Stimulated activated CD4-positive, alpha-beta T cell treated with anti-CD3 and anti-CD28 coated beads, Interleukin-1b, Interleukin-23, amount 100 ng/mL, for 48 hours (primary cell): ENCODE results near the gene STK32B.

Experiments used
- DNase-seq: peaks from one replicate; pipeline ENCODE4 v3.0.0-alpha.2; 2020

Gene STK32B

DNA sequence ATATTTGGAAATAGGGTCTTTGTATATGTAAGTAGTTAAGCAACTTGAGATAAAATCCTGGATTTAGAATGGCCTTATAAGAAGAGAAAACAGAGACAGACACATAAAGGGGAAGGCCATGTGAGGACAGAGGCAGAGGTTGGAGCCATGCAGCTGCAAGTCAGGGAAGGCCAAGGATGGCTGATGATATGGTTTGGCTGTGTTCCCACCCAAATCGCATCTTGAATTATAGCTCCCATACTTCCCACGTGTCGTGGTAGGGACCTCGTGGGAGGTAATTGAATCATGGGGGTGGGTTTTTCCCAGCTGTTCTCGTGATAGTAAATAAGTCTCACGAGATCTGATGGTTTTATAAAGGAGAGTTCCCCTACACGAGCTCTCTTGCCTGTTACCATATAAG lies 76.3 kb downstream of the STK32B start:
- no peak for DNase-seq

DNA sequence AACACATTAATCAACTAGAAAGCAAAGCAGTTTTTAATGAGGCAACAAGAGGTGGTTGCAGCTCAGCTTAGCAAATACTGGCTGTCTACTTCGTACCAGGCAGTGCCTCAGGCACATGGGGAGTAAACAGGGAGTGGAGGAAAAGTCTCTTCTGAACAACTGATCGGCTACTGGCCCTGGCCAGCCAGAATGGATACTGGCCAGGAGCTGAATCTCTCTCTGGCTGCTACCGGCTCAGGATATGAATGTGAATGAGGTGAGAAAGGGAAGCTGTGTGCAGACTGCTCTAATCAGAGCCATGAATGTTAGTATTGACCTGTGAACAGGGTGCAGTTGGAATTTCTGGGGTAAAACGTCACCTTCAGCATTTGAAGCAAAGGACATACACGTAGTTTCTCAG lies 77.3 kb downstream of the STK32B start:
- DNase-seq: no peak

DNA sequence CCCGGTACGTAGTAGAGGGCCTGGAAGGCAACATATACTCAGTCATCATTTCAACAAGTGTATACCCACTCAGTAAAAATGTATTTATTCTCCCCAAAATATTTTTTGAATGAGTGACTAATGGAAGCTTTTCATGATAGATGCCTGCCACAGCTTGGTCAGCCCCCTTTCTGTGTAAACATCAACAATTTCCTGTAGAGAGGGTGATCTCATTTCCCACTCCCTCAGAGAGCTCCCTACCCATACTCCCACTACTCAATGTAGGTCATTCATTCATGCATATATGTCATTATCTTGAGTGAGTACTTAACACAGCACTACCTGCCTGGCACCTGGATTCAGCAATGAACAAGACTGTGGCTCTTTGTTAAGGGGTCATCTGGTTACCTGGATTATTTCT lies 81.9 kb downstream of the STK32B start:
- no peak for DNase-seq

DNA sequence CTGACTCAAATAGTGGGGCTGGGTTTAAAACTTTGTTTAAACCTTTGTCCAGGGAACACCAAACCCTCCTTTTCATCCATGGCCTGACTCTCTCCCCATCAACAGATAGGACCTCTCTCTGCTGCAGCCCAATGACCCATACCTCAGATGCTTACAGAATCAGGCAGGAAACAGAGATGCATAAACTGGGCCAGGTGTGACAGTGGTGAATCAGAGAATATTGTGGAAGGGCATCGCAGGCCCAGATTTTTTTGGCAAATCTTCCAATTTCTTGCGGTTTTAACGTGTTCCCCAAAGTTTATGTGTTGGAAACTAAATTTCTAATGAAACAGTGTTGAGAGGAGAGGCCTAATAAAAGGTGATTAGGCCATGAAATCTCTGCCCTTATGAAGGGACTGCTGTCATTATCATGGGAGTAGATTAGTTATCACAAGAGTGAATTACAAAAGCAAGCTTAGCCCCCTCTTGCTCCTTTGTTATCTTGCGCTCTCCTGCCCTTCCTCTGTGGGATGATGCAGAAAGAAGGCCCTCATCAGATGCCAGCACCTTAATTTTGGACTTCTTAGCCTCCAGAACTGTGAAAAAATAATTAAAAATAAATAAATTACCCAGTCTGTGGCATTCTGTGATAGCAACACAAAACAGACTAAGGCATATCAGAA lies 82.8 kb downstream of the STK32B start:
- no peak for DNase-seq

DNA sequence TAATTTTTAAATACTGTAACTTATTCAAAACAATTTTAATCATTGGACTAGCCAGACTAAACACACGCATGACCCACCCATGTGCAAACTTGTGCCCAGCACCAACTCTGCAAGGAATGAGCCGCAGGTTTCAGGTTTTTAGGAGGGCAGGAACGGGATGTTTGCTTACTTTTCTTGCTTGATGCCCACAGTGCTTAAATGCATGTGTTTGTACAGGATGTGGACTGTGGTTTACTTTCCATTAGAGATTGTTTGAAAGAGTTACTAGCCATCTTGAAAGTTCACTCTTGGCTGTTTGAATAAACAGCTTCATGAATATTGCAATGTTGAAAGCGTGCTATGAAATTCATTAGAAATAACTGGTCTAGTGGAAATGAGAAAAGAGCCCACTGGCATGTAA lies 83.3 kb downstream of the STK32B start:
- DNase-seq: no peak

DNA sequence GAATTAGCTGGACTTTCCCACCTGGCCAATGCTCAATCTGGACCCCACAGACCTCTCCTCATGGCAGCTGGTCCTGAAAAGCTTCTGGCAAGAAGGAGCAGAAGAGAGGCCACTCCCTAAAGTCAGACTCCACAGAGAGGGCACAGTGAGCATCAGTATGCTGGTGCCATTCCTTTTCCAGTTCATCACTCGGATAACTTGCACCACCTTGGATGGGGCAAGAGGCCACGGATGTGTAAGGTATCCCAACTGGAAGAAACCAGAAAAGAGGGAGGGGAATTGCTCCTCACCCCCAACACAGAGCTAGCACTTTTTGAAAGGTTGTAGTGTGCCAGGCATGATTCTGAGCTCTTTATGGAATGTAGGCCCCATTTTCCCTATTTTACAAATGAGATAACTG lies 85.9 kb downstream of the STK32B start:
- DNase-seq: no peak

DNA sequence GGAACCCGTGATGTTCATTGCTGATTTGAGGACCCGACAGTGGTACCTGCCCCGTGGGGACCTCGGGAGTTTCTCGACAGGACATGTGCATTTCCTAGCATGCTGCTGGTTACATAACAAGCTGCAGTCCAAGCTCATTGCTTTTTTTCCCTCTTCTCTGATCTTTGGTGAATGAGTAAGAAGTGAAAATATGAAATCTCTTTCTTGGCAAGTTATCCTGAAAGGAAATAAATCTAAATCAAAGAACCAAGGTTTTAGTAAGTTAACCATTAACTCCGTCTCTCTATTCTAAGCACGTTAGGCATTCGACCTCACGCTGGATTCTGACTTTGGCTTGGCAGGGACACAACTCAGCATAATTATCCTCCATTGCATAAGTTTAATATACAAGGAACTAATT lies 86.6 kb downstream of the STK32B start:
- DNase-seq: no peak

DNA sequence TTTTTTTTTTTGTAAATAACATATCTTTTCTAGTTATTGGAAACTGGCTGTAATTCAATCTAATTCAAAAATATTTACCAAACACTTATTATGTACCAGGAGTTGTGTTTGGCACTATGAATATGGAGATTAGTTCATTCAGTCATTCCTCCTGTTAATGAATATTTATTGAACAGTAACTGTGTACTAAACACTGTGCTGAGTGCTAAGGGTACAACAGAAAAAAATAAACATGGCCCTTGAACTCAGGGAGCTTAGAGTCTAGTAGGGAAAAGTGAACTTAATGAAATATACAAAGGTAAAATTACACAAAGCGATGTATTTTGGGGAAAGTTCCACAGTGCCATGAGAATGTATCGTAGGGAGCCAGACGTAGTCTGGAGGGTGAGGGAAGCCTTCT lies 87.1 kb downstream of the STK32B start:
- no peak for DNase-seq

DNA sequence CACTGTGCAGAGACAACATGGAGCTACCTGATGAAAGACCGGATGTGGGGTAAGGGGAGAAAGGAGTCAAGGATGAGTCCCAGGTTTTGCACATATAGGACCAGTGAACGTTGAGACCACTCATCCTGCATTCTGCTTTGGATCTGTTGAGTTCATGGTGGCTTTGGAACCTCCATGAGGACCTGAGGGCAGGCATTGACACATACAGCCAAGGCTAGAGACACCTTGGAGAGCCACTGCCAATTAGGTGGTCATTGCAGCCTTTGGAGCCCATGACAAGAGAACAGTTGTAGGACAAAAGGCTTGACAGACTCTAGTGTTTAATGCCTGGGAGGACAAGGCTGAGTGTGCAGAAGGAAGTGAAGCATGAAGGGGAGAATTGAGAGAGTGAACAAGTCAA lies 87.9 kb downstream of the STK32B start:
- DNase-seq: no peak

DNA sequence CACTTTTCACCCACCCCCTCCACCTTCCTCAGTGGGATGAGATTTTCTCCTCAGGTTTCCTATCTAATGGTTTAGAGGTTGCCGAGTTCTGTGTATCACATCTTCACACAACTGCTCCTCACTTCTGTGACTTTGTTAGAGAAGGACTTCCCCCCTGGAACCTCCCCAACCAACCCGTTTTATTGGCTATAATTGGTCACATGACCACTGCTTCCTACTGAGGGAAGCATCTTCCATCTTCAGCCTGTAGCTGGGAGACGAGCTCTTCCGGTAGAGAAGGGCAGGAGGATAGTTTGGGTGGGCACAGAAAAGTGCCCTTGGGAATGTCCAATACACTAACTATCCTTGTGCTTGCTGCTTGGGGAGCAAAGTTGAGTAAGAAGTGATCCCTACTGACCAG lies 90.5 kb downstream of the STK32B start:
- DNase-seq: no peak

DNA sequence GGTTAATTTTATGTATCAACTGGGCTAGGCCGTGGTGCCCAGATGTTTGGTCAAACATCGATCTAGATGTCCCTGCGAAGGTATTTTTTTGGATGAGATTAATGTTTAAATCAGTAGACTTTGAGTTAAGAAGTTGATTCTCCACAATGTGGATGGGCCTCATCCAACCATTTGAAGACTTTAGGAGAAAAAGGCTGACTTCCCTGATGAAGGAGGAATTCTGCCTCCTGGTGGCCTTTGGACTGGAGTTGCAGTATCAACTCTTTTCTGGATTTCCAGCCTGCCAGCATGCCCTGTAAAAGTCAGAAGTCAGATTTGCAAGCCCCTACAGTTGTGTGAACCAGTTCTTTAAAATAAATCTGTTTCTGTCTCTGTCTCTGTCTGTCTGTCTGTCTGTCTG lies 91.4 kb downstream of the STK32B start:
- no peak for DNase-seq

DNA sequence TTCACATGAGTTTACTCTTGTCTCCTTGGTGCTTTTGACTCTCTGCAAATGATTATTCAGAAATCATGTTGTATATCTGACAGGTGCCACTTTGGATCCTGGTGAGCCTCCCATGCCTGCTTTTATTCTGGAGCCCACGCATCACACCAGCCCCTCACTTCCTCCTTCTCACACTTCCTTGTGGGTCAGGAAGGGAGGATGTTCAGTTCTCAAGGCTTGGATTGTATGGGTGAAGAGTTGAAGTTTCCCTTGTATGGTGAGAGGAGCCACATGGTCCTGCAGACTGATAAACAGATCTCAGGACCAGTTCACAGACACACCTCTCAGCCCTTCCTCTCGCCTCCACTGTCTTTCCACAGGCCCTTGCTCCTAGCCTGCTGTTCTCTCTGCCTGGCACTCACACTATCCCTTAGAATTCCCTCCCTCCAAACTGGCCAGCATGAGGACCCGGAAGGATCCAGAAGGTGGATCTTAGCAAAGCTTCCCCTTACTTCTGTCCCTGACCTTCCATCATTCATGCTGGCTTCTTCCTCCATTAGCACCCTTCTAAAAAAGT lies 92.1 kb downstream of the STK32B start:
- DNase-seq: no peak

DNA sequence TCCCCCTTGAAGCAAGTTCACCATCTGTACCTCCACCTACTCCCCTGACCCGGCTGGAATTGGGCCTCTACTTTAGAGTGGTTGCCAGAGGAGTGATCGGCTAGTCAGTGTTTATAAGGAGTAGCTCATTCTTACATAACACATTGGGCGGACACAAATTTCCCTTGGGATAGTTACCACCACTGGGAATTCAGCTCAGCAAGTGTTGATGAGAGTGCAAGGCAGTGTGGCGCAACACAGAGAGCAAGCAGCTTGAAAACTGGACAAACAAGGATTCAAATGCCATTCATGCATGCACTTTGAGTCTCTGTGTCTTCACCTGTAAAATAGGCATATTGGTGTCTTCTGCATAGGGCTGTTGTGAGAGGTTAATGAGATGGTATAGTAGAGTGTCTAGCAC lies 92.7 kb downstream of the STK32B start:
- no peak for DNase-seq

DNA sequence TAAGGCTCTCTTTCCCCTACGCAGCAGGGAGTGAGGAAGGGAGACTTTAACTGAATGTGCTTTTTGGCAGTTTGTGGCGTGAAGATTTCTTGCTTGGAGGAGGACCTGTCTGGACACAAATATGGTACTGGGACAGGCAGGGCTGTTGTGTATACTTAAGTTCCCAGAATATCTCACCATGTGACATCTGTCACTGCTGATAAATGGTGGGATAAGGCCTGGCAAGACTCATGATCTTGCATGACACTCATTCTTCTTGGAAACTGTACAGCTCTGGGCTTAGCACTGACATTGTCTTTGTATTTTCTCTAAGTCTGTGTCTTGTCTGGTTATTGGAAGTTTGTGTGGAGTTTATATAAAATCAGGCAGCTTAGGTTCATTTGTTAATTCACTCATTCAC lies 93.1 kb downstream of the STK32B start:
- no peak for DNase-seq

DNA sequence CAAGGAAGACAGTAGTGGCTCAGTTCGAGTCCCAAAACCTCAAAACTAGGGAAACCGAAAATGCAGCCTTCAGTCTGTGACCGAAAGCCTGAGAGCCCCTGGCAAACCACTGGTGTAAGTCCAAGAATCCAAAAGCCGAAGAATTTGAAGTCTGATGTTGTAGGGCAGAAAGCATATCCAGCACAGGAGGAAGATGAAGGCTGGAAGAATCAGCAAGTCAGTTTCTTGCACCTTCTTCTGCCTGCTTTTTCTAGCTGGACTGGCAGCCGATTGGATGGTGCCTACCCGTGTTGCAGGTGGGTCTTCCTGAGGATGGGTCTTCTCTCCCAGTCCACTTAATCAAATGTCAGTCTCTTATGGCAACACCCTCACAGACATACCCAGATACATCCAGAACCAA lies 95.0 kb downstream of the STK32B start:
- DNase-seq: no peak

DNA sequence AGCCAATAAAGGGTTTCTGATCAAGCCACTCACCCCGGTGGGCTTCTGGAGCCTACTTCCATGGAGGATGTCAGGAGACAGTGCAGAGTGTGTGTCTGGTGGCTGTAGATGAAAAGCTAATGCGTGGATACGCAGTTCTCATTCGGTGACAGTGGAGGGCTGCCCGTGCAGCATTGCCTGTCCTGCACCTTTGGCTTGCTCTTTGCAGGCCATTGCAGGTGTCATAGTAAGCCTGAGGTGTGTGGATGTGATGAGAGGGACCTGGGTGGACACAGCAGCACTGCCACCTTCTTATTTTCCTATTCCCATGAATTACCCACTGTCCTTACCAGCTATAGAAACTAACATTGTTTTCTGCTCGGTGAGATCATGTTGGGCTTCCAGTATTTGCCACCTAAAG lies 101.2 kb downstream of the STK32B start:
- no peak for DNase-seq

DNA sequence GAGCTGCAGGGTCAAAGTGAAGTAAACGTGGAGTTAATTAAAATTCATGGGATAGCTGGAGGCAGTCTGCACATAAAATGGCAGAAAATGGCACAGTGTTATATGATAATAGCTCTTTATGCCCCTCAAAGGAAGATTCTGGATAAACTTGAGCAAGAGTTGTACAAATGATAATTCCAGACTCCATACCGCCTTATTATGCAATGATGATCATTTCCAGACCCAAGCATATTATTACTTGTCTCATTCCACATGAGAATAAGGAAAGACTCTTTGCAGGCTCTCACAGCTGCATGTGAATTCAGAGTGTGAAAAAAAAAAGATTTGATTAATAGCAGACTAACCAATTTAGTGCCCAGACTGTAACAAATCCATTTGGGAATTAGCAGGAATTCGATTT lies 105.4 kb downstream of the STK32B start:
- no peak for DNase-seq

DNA sequence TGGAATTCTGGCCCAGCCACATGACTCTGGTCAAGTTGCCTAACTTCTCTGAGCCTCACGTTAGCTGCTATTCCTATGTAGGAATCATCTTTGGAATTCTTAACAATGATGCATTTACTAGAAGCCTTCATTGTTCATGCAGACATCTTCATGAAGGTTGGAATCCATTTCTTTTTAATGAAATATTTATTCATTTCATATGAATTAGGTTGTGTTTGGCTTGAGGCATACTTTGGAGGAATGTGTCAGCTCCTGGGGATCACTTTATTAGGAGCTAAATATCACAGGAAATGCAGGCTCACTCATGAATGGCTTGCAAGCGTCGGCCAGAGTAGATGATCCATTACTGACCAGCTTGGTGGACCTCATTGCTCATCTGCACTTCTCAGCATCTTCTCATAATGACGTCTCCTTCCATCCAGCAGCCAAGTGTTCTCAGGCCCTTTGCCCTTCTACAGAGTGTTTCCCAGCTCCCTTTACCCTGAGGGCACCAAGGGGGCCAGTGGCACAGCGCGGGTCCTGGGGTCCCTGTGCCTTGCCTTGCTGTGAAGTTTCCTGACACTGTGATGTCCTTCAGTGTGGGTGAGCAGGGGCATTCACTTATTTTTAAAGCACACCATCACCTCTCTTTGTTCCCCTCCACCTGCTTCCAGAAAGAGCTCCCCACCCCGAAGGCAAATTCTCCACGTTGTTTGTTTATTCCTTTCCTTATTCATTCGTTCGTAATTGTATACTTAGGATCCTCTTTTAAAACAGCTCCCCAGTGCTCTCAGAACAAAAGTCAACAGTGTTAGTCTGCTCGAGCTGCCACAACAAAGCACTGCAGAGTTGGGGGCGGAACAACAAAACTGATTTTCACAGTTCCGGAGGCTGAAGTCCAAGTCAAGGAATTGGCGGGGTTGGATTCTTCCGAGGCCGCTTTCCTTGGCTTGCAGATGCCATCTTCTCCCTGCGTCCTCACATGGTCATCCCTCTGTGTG lies 106.8 kb downstream of the STK32B start:
- DNase-seq: no peak

DNA sequence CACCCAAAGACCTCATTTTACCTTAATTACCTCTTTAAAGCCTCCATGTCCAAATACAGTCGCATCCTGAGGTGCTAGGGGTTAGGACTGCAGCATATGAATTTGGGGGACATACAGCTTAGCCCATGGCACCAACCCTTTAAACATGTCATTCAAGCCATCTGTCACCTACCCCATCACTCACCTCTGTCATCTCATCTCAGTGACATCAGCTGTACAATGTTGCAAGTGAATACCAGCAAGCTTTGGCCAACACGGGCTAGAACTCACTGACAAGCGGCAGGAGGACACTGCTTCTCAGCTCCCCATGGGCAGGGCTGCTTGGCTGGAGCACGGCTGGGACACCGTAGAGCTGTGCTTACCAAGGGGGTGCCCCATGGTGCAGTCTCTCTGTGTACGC lies 107.5 kb downstream of the STK32B start:
- no peak for DNase-seq

DNA sequence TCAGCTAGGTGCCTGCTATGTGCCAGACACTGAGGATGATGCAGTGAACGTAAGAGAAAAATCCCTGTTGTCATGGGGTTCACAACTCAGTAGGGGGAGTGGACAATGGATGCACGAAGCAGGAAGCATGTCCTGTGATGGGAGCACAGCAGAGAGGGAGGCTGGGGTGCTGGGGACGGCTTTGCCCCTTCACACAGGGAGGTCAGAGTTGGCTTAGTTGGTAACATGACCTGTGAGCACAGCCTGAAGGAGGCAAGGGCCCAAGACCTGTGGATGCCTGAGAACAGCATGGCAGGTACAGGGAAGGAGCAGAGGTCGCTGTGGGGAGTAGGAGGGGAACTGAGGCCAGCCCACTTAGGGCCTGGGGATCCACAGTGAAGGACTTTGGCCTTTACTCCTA lies 109.4 kb downstream of the STK32B start:
- no peak for DNase-seq

DNA sequence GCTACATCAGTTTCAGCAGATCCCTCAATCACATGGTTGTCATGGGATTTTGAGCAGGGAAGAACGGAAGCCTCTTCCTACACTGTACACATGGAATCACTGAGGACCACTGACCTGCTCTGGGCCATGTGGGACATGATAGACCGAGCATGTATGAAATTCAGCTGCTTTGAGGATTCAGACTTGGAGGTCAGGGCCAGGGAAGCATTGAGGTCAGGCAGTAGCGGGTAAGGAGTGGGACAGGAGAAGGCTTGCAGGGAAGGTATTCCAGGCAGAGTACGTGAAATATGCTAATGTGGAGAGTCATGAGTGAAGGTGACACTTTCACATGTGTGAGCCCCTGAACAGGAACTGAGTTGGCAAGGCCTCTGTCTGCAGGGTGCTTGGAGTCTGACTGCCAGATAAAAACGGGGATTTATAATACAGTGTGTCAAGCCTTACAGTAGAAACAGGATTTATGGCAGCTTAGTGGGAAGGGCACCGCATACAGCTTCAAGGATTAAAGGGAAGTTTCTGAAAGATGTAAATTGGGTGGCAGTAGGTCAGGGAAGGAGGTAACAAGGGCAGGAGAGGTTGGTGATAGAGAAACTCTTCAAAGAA lies 111.7 kb downstream of the STK32B start:
- no peak for DNase-seq

DNA sequence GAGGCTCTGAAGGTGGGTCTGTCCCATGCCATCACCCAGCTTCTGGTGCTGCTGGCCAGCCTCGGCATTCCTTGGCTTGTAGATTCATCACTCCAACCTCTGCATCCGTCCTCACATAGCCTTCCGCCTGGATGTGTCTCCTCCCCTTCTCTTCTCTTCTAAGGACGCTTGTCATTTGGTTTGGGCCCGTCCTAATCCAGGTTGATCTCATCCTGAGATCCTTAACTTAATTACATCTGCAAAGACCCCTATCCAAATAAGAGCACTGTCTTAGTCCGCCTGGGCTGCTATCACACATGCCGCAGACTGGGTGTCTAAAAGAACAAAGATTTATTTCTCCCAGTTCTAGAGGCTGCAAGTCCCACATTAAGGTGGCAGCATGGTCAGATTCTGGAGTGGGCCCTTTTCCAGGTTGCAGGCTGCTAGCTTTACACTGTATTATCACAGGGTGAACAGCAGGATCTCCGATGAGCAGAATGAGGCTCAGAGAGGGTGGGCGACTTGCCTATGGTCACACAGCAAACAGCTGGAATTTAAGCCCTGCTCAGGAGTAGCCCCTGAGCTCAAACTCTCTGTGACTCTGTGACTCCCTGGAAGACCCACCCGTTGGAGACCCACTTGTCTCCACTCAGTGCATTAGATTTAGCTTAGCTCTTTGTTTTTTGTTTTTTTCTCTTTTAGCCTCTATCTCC lies 113.1 kb downstream of the STK32B start:
- no peak for DNase-seq
